Peyer's patch (tissue), 4 donors: ENCODE data around the gene PSG11.
"Not testable (repeated sequence)": the region's sequence is repeated elsewhere in the genome, so short reads cannot be mapped to it uniquely, and the experiment has no call there.

ENCODE experiments used
- CTCF ChIP-seq, 6 experiments: fragments of 450-650 bp in 4 of 6; fragments of 200-600 bp in 2 of 6; sonication (generic) in 1 of 6; IDR thresholded peaks; one replicate each; pipeline ENCODE4 v1.5.1; 2017 to 2019; ENCODE audit warnings: antibody characterized with exemption in 6 of 6, mild to moderate bottlenecking in 3 of 6, moderate library complexity in 1 of 6
- POLR2A ChIP-seq, 2 donors: fragments of 450-650 bp; IDR thresholded peaks; one replicate each; pipeline ENCODE4 v1.5.1; 2017; ENCODE audit warnings: antibody characterized with exemption in 2 of 2, mild to moderate bottlenecking in 2 of 2, moderate library complexity in 2 of 2

GRCh38 chr19:43005841-43006240 lies 20.4 kb downstream of the PSG11 start:
- not testable (repeated sequence) for TF ChIP-seq POLR2A, CTCF (IDR thresholded peaks at IDR 0.05)
